ENCODE measurements around the gene GPR68.
"Not testable (repeated sequence)": the region's sequence is repeated elsewhere in the genome, so short reads cannot be mapped to it uniquely, and the experiment has no call there.

The GPR68 gene

GRCh38 chr14:91234791-91235114 lies 9.8 kb downstream of the GPR68 start:
- intact Hi-C loops (cut with DNase I): no loop called here
- DNase-seq: no peak

GRCh38 chr14:91233936-91234790 lies 10.3 kb downstream of the GPR68 start:
- intact Hi-C loops (cut with DNase I): no loop called here
- no peak for DNase-seq

- DNase-seq: no peak
- intact Hi-C loops (cut with DNase I): no loop called here
These were observed 11.9 kb downstream of the GPR68 start for GRCh38 chr14:91232603-91233002.

GRCh38 chr14:91232052-91232451 lies 12.5 kb downstream of the GPR68 start:
- intact Hi-C loops (cut with DNase I): no loop called here
- DNase-seq: no peak

GRCh38 chr14:91231446-91231845 lies 13.1 kb downstream of the GPR68 start:
- no peak for DNase-seq
- intact Hi-C loops (cut with DNase I): no loop called here

GRCh38 chr14:91230397-91231035 lies 14.0 kb downstream of the GPR68 start:
- DNase-seq: no peak
- intact Hi-C loops (cut with DNase I): no loop called here

GRCh38 chr14:91229743-91230200 lies 14.7 kb downstream of the GPR68 start:
- intact Hi-C loops (cut with DNase I): no loop called here

GRCh38 chr14:91229005-91229382 lies 15.5 kb downstream of the GPR68 start:
- DNase-seq: no peak
- intact Hi-C loops (cut with DNase I): no loop called here

More at GRCh38 chr14:91229743-91230200, 14.7 kb downstream of the GPR68 start:
- DNase-seq: no peak

- no peak for DNase-seq
- intact Hi-C loops (cut with DNase I): no loop called here
These were observed 16.1 kb downstream of the GPR68 start for GRCh38 chr14:91228112-91229004.

- intact Hi-C loops (cut with DNase I): no loop called here
- no peak for DNase-seq
These were observed 17.3 kb downstream of the GPR68 start for GRCh38 chr14:91227183-91227628.

- intact Hi-C loops (cut with DNase I); DNase-seq: not testable (repeated sequence)
These were observed 18.1 kb downstream of the GPR68 start for GRCh38 chr14:91226360-91226759.

GRCh38 chr14:91225025-91225424 lies 19.5 kb downstream of the GPR68 start:
- DNase-seq: no peak
- intact Hi-C loops (cut with DNase I): no loop called here

GRCh38 chr14:91223028-91223783 lies 21.3 kb downstream of the GPR68 start:
- intact Hi-C loops (cut with DNase I): no loop called here
- no peak for DNase-seq

- intact Hi-C loops (cut with DNase I): no loop called here
- no peak for DNase-seq
These were observed 23.2 kb downstream of the GPR68 start for GRCh38 chr14:91221270-91221669.

- DNase-seq: peak in 5 of 42 donors; percentile 18 to 50 (median 30)
- intact Hi-C loops (cut with DNase I): no loop called here
These were observed 23.9 kb downstream of the GPR68 start for GRCh38 chr14:91220581-91221000.

- DNase-seq: no peak
- intact Hi-C loops (cut with DNase I): no loop called here
These were observed 24.8 kb downstream of the GPR68 start for GRCh38 chr14:91219517-91220389.

GRCh38 chr14:91218014-91218413 lies 26.5 kb downstream of the GPR68 start:
- intact Hi-C loops (cut with DNase I): no loop called here
- no peak for DNase-seq

GRCh38 chr14:91216731-91217226 lies 27.7 kb downstream of the GPR68 start:
- intact Hi-C loops (cut with DNase I): no loop called here
- DNase-seq: no peak

All from head of caudate nucleus (tissue), 42 donors.